Activated CD8-positive, alpha-beta memory T cell treated with anti-CD3 and anti-CD28 coated beads for 24 hours (primary cell): ENCODE data around the gene CLDN3.

Experiments used
- DNase-seq: peaks from one replicate; pipeline ENCODE4 v3.0.0-alpha.2; 2020

The CLDN3 gene

GRCh38 chr7:73770860-73771670, 995 bp upstream of the CLDN3 start:
- no peak for DNase-seq

- no peak for DNase-seq
Measured at GRCh38 chr7:73769481-73770001, 529 bp downstream of the CLDN3 start.

GRCh38 chr7:73768641-73769480, 1.2 kb downstream of the CLDN3 start:
- no peak for DNase-seq

GRCh38 chr7:73766556-73767229, 3.4 kb downstream of the CLDN3 start:
- DNase-seq, result no peak

- DNase-seq, result no peak
Measured at GRCh38 chr7:73762659-73762999, 7.4 kb downstream of the CLDN3 start.

GRCh38 chr7:73761854-73762658, 8.0 kb downstream of the CLDN3 start:
- DNase-seq, result no peak

- no peak for DNase-seq
Measured at GRCh38 chr7:73758581-73759138, 11.4 kb downstream of the CLDN3 start.

GRCh38 chr7:73749931-73750776, 19.9 kb downstream of the CLDN3 start:
- DNase-seq, result no peak

GRCh38 chr7:73746378-73746777, 23.7 kb downstream of the CLDN3 start:
- DNase-seq, result no peak

- DNase-seq, result no peak
Measured at GRCh38 chr7:73742753-73743641, 27.1 kb downstream of the CLDN3 start.

GRCh38 chr7:73742338-73742752, 27.7 kb downstream of the CLDN3 start:
- no peak for DNase-seq

- DNase-seq, result no peak
Measured at GRCh38 chr7:73741600-73741999, 28.5 kb downstream of the CLDN3 start.

- DNase-seq, result no peak
Measured at GRCh38 chr7:73740771-73741170, 29.3 kb downstream of the CLDN3 start.

GRCh38 chr7:73740212-73740611, 29.9 kb downstream of the CLDN3 start:
- no peak for DNase-seq

- DNase-seq, result no peak
Measured at GRCh38 chr7:73739387-73739767, 30.7 kb downstream of the CLDN3 start.

GRCh38 chr7:73738612-73739386, 31.3 kb downstream of the CLDN3 start, which contains the start of gene ABHD11:
Gene ABHD11 (minus strand): TSS chr7:73738802. CDS start chr7:73738770, 32 bp downstream.
- DNase-seq, result peak; percentile 100

- peak; percentile 85 for DNase-seq
Measured at GRCh38 chr7:73738220-73738611, 31.9 kb downstream of the CLDN3 start.

- DNase-seq, result no peak
Measured at GRCh38 chr7:73737491-73738219, 32.4 kb downstream of the CLDN3 start.
